Measurements from ENCODE around the gene PSMA5. TPM values are rescaled to one million over a fixed set of nuclear protein-coding genes. Genes with fewer than 3 reads are reported as not detected.

PSMA5 gene
- polyA plus RNA-seq, 1 donor (not counting 4 experiments of a cell fraction or from before 2014, with no cell fraction given): 150 TPM

DNA sequence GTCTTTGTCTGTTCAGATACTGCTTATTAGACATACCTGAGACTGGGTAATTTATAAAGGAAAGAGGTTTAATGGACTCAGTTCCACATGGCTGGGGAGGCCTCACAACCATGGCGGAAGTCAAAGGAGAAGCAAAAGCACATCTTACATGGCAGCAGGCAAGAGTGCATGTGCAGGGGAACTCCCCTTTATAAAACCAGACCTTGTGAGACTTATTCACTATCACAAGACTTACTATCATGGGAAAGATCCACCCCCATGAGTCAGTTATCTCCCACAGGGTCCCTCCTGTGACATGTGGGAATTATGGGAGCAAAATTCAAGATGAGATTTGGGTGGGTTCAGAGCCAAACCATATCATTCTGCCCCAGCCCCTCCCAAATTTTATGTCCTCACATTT is 7.1 kb upstream of the PSMA5 start:
- no peaks in the 10 kb centered on the region for H3K4me1 ChIP-seq (ENCODE audit: control insufficient read depth, extremely low read depth, insufficient read depth, low read length)
- H3K27me3 ChIP-seq (ENCODE audit: control insufficient read depth, extremely low read depth, insufficient read depth, low read length): no peaks in the 10 kb centered on the region
- no peaks in the 10 kb centered on the region for H3K9me3 ChIP-seq (ENCODE audit: control insufficient read depth, low read depth, low read length)
- TF ChIP-seq, protein P1, sequence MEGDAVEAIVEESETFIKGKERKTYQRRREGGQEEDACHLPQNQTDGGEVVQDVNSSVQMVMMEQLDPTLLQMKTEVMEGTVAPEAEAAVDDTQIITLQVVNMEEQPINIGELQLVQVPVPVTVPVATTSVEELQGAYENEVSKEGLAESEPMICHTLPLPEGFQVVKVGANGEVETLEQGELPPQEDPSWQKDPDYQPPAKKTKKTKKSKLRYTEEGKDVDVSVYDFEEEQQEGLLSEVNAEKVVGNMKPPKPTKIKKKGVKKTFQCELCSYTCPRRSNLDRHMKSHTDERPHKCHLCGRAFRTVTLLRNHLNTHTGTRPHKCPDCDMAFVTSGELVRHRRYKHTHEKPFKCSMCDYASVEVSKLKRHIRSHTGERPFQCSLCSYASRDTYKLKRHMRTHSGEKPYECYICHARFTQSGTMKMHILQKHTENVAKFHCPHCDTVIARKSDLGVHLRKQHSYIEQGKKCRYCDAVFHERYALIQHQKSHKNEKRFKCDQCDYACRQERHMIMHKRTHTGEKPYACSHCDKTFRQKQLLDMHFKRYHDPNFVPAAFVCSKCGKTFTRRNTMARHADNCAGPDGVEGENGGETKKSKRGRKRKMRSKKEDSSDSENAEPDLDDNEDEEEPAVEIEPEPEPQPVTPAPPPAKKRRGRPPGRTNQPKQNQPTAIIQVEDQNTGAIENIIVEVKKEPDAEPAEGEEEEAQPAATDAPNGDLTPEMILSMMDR (optimal IDR thresholded peaks at IDR 0.05 in 1 of 3, IDR thresholded peaks at IDR 0.05 in 1 of 3, conservative IDR thresholded peaks at IDR 0.05 in 1 of 3; ENCODE audit: extremely low read depth in 1 of 3, insufficient read depth in 2 of 3, low read length in 3 of 3): no peak
- TF ChIP-seq EZH2 (IDR thresholded peaks at IDR 0.05; ENCODE audit: low read length): no peak
- H3K9ac ChIP-seq (ENCODE audit: control insufficient read depth, extremely low read depth, insufficient read depth, low read length): no peak overlapping the region
- H3K4me2 ChIP-seq (ENCODE audit: control insufficient read depth, extremely low read depth, insufficient read depth, low read depth, low read length): no peak overlapping the region
- H4K20me1 ChIP-seq (ENCODE audit: control insufficient read depth, extremely low read depth, insufficient read depth, low read length): no peaks in the 10 kb centered on the region
- DNase-seq (ENCODE audit: low read depth, low spot score) (no peak), FAIRE-seq (no peak)
- H3K79me2 ChIP-seq (ENCODE audit: control insufficient read depth, insufficient read depth, low read length): no peaks in the 10 kb centered on the region
- no peak overlapping the region for H3K4me3 ChIP-seq (ENCODE audit: control insufficient read depth in 2 of 3, extremely low read depth in 1 of 3, insufficient read depth in 2 of 3, low read depth in 1 of 3, low read length in 3 of 3)
- no peaks in the 10 kb centered on the region for H3K9me1 ChIP-seq (ENCODE audit: control insufficient read depth, extremely low read depth, insufficient read depth, low read length)
- no peak overlapping the region for H2AFZ ChIP-seq (ENCODE audit: control insufficient read depth, low read length)
- no peaks in the 10 kb centered on the region for H3K36me3 ChIP-seq (ENCODE audit: control insufficient read depth in 2 of 2, extremely low read depth in 1 of 2, insufficient read depth in 2 of 2, low read length in 2 of 2)
- no peak overlapping the region for H3K27ac ChIP-seq (ENCODE audit: control insufficient read depth, insufficient read depth, low read length)
- dilution Hi-C loops (cut with MboI; ENCODE audit: extremely low pct_ligation_motif_present, low sequenced_read_pairs): no loop called here

DNA sequence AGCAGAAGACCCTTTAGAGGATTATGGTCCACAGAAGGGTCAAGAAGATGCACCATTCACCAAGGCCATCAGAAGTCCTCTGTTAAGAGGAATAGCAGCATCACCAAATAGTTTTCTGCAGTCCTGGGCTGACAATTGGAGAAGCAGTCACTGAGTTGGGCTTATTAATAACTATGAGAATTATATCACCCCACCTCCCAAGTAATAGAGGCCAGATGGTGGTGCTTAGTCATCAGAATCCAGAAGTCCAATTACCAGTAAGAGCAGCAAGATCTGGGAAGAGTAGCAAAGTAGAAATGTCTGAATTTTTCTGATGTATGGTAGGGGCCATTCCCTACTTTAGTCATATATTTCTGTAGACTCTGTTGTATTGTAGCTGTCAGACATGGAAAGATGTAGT is 6.1 kb upstream of the PSMA5 start:
- dilution Hi-C loops (cut with MboI; ENCODE audit: extremely low pct_ligation_motif_present, low sequenced_read_pairs): no loop called here

More for the DNA sequence above, 6.1 kb upstream of the PSMA5 start:
- Histone ChIP-seq H3K36me3 (ENCODE audit: control insufficient read depth in 2 of 2, extremely low read depth in 1 of 2, insufficient read depth in 2 of 2, low read length in 2 of 2) (no peaks in the 10 kb centered on the region), H3K9me1 (ENCODE audit: control insufficient read depth, extremely low read depth, insufficient read depth, low read length) (no peaks in the 10 kb centered on the region), H3K4me3 (ENCODE audit: control insufficient read depth in 2 of 3, extremely low read depth in 1 of 3, insufficient read depth in 2 of 3, low read depth in 1 of 3, low read length in 3 of 3) (no peak overlapping the region), H3K9ac (ENCODE audit: control insufficient read depth, extremely low read depth, insufficient read depth, low read length) (no peak overlapping the region), H3K27me3 (ENCODE audit: control insufficient read depth, extremely low read depth, insufficient read depth, low read length) (no peaks in the 10 kb centered on the region), H4K20me1 (ENCODE audit: control insufficient read depth, extremely low read depth, insufficient read depth, low read length) (no peaks in the 10 kb centered on the region), H3K27ac (ENCODE audit: control insufficient read depth, insufficient read depth, low read length) (no peak overlapping the region), H3K79me2 (ENCODE audit: control insufficient read depth, insufficient read depth, low read length) (peaks cover 3% of the 10 kb centered on the region), H2AFZ (ENCODE audit: control insufficient read depth, low read length) (no peak overlapping the region), H3K9me3 (ENCODE audit: control insufficient read depth, low read depth, low read length) (no peaks in the 10 kb centered on the region), H3K4me1 (ENCODE audit: control insufficient read depth, extremely low read depth, insufficient read depth, low read length) (peaks cover 5% of the 10 kb centered on the region), H3K4me2 (ENCODE audit: control insufficient read depth, extremely low read depth, insufficient read depth, low read depth, low read length) (no peak overlapping the region)
- DNase-seq (ENCODE audit: low read depth, low spot score) (no peak), FAIRE-seq (no peak)
- TF ChIP-seq EZH2 (IDR thresholded peaks at IDR 0.05; ENCODE audit: low read length): no peak
- TF ChIP-seq, protein P1 (optimal IDR thresholded peaks at IDR 0.05 in 1 of 3, IDR thresholded peaks at IDR 0.05 in 1 of 3, conservative IDR thresholded peaks at IDR 0.05 in 1 of 3; ENCODE audit: extremely low read depth in 1 of 3, insufficient read depth in 2 of 3, low read length in 3 of 3): no peak
